Endometrium (tissue), 2 donors: ENCODE data around the gene LMCD1.
A peak's percentile ranks its signal among the peaks of the same experiment; 100 is the strongest.

Source experiments
- FAIRE-seq: peaks from 2 replicates; lab custom pipeline; 2012; peaks lifted over from hg19 to GRCh38; lab: Jason Lieb, UNC
- donor health status: control.
- donor health status: control.

Gene LMCD1, protein sequence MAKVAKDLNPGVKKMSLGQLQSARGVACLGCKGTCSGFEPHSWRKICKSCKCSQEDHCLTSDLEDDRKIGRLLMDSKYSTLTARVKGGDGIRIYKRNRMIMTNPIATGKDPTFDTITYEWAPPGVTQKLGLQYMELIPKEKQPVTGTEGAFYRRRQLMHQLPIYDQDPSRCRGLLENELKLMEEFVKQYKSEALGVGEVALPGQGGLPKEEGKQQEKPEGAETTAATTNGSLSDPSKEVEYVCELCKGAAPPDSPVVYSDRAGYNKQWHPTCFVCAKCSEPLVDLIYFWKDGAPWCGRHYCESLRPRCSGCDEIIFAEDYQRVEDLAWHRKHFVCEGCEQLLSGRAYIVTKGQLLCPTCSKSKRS

GRCh38 chr3:8501371-8502131 lies at the start of gene LMCD1:
LMCD1 (plus strand) TSS chr3:8501823; CDS start chr3:8501939, 116 bp downstream.
- FAIRE-seq: peak; percentile 89

DNA sequence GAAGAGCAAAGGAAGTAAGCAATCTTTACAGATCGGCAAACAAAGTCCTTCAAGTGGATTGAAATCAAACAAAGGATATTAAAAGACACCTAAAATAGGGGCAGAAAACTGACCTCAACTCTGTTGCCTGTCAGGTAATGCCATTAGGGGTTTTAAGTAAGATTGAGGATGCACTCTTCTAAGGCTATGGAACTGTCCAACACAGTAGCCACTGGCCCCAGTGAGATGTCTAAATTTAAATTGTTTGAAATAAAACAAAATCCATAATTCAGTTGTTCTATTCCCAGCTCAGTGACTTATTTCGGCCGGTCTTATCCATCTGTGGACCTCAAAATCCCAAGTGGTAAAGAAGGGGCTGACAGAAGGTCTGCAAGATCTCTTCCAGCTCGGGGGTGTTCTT lies 49.5 kb upstream of the LMCD1 start:
- FAIRE-seq: no peak

- FAIRE-seq: no peak
These were observed 48.5 kb upstream of the LMCD1 start for GRCh38 chr3:8453153-8453552.

- peak; percentile 61 for FAIRE-seq
These were observed 45.9 kb upstream of the LMCD1 start for GRCh38 chr3:8455526-8456411.

- FAIRE-seq: no peak
These were observed 45.2 kb upstream of the LMCD1 start for GRCh38 chr3:8456412-8456811.

DNA sequence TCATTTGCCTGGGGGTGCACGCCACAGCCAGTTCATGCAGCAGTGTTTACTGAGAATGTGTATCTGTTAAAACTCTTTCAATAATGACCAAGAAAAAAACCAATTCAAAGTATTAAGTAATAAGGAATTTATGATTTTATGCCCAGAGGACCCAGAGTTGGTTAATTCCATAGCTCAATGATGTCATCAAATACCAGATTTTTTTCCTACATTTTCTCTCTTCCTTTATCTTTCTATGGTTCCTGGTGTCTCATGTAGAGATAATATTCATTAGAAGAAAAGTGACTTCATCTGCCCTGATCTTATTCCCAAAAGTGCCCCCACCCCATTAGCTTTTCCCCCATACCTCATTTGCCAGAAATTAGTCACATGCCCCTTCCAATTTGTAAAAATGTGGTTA lies 44.6 kb upstream of the LMCD1 start:
- FAIRE-seq: no peak

- FAIRE-seq: no peak
These were observed 43.4 kb upstream of the LMCD1 start for GRCh38 chr3:8458238-8458661.

DNA sequence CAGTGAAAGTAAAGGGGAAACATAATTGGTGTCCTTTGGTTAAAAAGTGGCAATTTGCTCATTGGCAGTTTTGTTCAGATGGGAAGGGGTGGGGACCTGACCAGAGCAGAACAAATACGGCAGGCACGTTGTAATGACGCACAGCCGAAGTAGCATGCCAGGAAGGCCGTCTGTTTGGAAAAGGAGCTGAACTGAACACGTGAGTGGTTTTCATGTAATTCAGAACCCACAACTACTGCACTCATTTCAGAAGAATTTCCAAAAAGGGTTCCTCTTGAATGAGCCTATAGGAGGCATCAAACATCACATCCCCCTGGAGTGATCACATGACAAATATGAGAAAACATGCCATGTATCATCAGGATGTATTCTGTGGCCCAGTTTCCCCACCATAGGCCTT lies 42.9 kb upstream of the LMCD1 start:
- no peak for FAIRE-seq

DNA sequence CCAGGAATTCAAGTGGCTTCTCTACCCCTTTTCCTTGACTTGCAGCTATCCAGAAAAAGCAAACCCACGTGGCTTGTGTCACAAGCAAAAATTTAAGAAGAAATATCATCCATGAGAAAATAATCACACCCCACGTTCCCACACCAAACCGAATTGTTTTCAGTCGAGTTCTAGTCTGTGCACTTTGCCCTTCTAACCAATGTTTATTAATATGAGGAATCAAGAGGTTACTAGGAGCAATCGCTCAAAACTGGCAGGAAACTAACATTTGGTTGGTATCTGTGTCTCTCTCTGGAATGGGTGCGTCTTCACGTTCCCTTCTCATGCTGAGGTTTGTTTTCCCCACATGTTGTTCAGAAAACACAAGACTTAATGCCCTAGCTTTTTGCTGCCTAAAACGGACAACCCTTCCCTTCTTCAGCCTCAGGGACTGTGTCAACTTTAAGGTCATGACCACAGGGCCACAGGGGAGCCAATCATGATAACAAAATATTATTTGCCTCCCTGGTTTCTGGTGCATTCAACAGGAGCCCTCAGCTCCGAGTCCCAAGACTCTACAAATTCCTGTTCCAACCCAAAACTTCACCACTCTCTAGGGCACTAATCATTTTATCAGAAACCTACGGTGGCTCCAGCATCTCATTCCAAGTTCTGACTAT lies 41.4 kb upstream of the LMCD1 start:
- no peak for FAIRE-seq

DNA sequence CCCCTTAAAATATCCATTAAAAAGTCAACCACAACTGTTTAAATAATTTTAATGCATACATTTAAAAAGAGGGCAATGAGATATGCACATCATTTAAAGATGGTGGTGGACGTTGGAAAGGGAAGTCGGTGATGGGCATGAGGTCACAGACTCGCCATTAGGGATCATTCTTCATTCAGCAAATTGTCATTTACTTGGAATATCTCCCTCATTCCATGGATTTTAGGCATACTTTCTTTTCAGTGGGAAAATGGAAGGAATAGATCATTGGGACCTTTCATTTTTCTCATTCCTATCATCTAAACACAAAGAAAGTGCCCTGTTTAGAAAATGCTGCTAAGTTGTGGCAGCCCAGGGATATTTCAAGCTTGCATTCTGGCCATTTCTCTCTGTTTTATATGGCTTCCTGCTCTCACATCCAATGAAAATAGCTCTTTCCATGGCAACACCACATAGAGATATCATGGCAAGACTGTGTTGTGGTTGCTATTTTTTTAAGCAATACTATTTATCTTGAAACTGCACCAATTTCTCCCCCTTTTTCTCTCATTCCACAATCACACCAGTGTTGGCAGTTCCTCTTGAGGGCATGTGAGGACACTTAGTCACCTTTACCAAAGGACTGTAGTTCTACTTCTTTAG lies 40.7 kb upstream of the LMCD1 start:
- FAIRE-seq: no peak

- no peak for FAIRE-seq
These were observed 37.0 kb upstream of the LMCD1 start for GRCh38 chr3:8464668-8465067.

DNA sequence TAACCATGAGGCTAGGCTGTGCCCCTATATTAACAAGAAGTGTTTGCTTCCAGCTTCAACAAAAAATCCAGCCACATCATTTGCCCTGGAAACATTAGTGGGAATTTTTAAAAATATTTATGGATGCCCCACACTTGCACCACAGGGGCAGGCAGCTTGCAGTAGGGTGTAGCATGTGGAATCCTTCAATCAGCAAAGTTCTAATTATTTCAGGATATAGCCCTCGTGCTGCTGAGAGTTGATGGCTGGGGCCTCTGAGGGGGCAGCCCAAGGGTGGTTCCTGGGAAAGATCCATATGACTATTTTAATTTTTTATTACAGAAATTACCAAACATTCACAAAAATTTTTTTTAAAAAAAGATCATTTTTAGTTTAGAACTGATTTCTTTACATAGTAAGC lies 35.1 kb upstream of the LMCD1 start:
- FAIRE-seq: no peak

GRCh38 chr3:8470801-8471200 lies 30.8 kb upstream of the LMCD1 start:
- no peak for FAIRE-seq

GRCh38 chr3:8472549-8472948 lies 29.1 kb upstream of the LMCD1 start:
- no peak for FAIRE-seq

- no peak for FAIRE-seq
These were observed 28.6 kb upstream of the LMCD1 start for GRCh38 chr3:8473029-8473428.

DNA sequence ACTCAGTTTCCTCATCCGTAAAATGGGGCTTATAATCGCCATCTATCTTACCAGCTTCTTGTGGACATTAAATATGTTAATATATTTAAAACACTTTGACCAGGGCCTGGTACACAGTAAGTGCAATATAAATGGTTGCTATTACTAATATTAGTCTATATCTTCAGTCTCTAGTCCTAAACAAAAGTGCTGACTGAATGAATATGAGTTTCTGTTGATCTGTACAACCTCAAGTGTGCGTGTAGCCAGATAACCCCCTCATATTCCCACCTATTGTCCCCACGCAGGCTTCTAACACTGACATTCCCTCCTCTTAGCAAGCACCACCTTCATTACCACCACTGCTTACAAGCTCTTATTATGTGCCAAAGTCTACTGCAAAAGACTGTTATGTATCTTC lies 27.6 kb upstream of the LMCD1 start:
- FAIRE-seq: no peak

DNA sequence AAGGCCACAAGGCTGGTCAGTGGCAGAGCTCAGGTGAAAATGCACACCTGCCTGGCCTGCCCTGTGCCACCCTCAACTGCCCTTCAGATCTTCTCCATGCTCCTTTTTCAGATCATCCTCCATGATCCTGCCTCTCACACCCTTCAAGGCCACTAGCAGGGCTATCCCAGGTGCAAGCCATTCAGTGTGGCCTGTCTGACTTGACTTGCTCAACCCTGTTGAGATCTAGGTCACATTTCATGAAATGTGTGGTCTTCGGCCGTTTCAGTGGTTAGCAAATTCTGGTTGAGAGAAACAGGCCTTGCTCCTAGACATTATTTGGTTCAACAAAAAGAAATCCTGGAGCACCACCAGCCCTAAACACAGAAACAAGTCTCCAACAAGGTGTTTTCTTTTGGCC lies 26.6 kb upstream of the LMCD1 start:
- no peak for FAIRE-seq

DNA sequence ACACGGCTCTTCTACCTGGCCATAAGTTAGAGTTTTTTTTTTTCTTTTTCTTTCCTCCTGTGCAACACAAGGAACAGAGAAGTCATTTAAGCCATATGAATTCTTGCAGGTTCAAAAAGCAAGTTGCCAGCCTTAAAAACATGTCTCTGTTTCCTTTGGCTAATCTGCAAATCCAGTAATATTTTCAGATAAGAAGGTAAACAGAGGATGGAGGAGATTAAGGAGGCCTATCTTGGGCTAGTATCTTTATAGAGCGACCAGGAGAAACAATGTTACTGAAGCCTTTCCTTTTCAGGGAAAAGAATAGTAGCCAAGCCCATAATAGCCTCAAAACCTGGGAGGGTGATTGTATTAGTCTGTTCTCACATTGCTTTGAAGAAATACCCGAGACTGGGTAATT lies 20.9 kb upstream of the LMCD1 start:
- FAIRE-seq: no peak

DNA sequence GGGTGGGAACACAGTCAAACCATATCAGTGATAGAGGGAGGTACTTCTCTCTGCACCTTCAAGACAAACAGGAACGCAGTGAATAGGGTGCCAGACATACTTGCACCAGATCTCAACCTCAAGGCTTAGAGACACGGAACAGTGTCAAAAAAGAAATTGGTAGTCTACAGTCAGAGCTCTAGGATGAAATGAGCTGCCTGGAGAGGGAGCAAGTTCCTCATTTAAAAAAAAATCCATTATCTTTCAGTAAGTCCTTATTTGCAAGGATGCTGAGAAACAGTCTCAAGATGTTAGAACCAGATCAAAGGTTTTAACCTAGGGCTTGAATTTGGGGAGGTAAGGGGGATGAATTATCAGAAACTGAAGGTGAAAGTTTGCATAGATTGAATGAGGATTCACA lies 20.2 kb upstream of the LMCD1 start:
- FAIRE-seq: no peak

DNA sequence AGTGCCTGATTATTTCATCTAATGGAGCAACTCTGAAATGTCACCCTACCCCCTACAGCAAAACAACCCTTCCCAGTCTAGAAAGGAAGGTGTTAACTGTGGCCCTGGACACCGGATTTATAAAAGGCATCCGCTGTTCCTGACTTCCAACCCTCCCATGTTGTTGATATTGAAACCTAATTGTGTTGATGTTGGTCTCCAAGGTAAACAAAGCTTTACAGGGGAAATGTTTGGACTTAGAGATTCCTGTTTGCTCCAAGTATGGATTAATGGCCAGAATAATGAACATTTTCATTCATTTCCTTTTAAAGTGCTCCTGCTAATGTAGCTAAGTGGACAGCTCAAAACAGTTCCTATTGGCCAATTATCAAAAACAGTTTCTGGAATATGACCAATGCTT lies 19.4 kb upstream of the LMCD1 start:
- peak; percentile 85 for FAIRE-seq

DNA sequence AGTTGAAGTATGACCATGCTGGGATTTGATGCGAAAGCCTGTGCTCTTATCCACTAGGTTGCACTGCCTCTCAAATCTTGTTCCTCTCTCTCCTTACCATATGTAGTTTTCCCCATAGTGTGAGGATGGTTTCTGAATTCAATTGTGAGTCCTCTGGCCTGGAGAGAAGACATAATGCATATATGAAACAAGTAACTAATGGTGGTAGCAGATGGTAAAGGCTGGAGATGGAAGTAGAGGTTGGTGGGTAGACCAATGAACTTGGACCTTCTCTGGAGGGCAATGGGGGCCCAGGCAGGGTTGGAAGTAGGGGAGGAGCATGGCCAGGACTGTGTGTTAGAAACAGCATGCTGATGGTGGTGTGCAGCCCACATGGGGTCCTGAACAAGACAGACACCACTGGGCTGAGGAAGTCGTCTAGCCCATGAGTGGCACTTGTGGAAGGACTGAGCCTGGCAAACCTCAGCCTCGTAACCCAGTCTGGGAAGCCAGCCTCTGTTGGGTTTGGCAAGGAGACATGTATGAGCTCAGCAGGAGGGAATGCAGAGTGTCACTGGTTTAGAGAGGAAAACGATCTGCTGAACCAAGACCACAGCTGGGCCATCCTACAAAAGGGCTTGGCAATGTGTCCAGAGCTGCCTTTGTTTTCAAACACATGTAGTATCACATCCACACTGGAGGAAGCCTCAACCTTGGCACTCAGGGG lies 18.5 kb upstream of the LMCD1 start:
- no peak for FAIRE-seq
